Stimulated activated naive CD8-positive, alpha-beta T cell treated with anti-CD3 and anti-CD28 coated beads, Interleukin-15, Interleukin-2, amounts not matched to agents 100 ng/mL and 50 ng/mL, for 24 hours (primary cell): ENCODE results near the gene C3orf52.

Source experiments
- H3K27ac Mint-ChIP-seq: one replicate; pipeline ENCODE4 v1.8.0; 2021; ENCODE audit warnings: mild to moderate bottlenecking, mixed read lengths
- H3K27me3 Mint-ChIP-seq: one replicate; pipeline ENCODE4 v1.8.0; 2021; ENCODE audit warnings: mixed read lengths
- H3K36me3 Mint-ChIP-seq: one replicate; pipeline ENCODE4 v1.8.0; 2021; ENCODE audit warnings: low read depth, mixed read lengths
- H3K4me1 Mint-ChIP-seq: one replicate; pipeline ENCODE4 v1.8.0; 2021; ENCODE audit warnings: low read depth, mixed read lengths
- H3K4me3 Mint-ChIP-seq: one replicate; pipeline ENCODE4 v1.8.0; 2021; ENCODE audit warnings: mild to moderate bottlenecking, mixed read lengths
- H3K9me3 Mint-ChIP-seq: one replicate; pipeline ENCODE4 v1.8.0; 2021; ENCODE audit warnings: mixed read lengths

Gene C3orf52

DNA sequence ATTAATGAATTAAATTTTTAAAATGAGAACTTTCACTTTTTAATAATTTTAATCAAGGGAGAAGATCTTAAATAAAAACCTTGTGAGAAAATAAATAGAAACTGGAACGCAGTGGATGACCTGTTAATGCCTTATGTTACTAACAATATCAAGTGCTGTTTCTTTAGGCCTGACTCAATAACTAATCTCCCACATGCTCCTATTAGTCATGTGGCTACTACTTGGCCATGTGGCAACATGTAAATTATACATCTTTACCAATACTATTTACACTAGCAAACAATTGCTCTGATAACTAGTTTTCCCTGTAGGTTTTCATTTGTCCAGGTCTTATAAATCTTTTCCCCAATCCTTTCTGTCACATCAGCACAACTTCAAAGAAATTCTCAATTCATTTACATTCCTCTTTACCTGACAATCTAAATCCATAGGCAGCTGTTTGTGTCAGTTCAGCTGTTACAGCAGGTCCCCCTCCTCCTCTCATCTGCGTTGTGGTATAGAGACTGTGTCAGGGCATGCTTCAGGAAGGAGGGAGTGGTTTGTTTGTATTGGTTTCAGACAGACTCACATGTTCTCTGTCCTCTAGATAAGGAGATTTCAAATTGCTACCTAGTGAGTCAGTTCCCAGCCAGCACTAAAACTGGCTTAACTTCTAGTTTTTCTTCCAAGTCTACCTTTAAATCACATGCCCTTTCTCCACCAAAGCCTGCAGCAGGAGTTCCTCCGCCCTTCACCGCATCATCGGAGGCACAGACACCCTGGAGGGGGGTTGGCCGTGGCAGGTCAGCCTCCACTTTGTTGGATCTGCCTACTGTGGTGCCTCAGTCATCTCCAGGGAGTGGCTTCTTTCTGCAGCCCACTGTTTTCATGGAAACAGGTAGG is 11.3 kb upstream of the C3orf52 start:
- no peaks in the 10 kb centered on the region for H3K36me3 Mint-ChIP-seq
- H3K9me3 Mint-ChIP-seq, result no peaks in the 10 kb centered on the region
- H3K4me3 Mint-ChIP-seq, result peak overlapping the region; percentile 44
- peak overlapping the region; percentile 53 for H3K27ac Mint-ChIP-seq
- H3K4me1 Mint-ChIP-seq, result peaks cover 30% of the 10 kb centered on the region
- no peaks in the 10 kb centered on the region for H3K27me3 Mint-ChIP-seq

- Mint-ChIP-seq H3K4me1 (peaks cover 19% of the 10 kb centered on the region), H3K27me3 (no peaks in the 10 kb centered on the region), H3K4me3 (no peak overlapping the region), H3K36me3 (no peaks in the 10 kb centered on the region), H3K27ac (no peak overlapping the region), H3K9me3 (no peaks in the 10 kb centered on the region)
Observed at GRCh38 chr3:112078125-112079083, 7.8 kb upstream of the C3orf52 start.

GRCh38 chr3:112083239-112083638 is 3.0 kb upstream of the C3orf52 start:
- Mint-ChIP-seq H3K36me3 (no peaks in the 10 kb centered on the region), H3K9me3 (no peaks in the 10 kb centered on the region), H3K27ac (no peak overlapping the region), H3K4me3 (no peak overlapping the region), H3K27me3 (peaks cover 14% of the 10 kb centered on the region), H3K4me1 (peaks cover 15% of the 10 kb centered on the region)

DNA sequence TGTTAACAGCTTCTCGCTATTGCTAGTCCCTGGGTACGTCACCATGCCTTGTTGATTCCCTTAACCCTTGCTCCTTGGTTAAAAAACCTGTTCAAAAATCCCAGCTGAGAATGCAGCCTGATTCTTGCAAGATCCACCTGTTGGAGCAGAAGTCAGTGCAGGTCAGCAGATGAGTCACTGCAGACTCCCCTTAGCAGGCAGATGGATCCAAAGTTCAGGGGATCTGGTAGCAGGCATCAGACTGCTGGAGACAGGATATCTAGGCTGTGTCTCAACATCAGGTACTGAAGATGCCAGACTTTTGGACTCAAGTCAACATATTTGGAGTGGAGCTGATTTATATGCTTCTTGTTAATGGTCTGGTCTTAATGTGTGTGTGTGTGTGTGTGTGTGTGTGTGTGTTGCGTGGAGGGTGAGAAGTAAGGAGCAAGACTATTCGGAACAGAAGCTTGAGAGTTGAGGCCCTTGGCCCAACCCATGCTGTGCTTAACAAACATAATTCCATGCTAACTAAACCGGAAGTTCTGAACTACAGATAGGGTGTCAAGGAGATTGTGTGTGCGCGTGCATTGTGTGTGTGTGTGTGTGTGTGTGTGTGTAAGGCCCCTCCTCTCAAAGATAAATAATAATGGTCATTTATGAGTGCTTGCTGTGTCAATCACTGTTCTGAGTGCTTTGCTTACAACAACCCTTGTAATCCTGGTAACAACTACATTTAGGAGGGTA is 1.0 kb upstream of the C3orf52 start:
- Mint-ChIP-seq H3K27ac (no peak overlapping the region), H3K4me1 (peaks cover 15% of the 10 kb centered on the region), H3K9me3 (no peaks in the 10 kb centered on the region), H3K36me3 (no peaks in the 10 kb centered on the region), H3K27me3 (peaks cover 24% of the 10 kb centered on the region), H3K4me3 (peak overlapping the region; percentile 81)

- no peaks in the 10 kb centered on the region for H3K36me3 Mint-ChIP-seq
- H3K4me1 Mint-ChIP-seq, result peaks cover 15% of the 10 kb centered on the region
- peak overlapping the region; percentile 81 for H3K4me3 Mint-ChIP-seq
- H3K27ac Mint-ChIP-seq, result peak overlapping the region; percentile 5
- peaks cover 24% of the 10 kb centered on the region for H3K27me3 Mint-ChIP-seq
- no peaks in the 10 kb centered on the region for H3K9me3 Mint-ChIP-seq
Observed at GRCh38 chr3:112085735-112086075, 484 bp upstream of the C3orf52 start.

GRCh38 chr3:112086875-112087524 is 811 bp downstream of the C3orf52 start:
- Mint-ChIP-seq H3K9me3 (no peaks in the 10 kb centered on the region), H3K4me1 (peaks cover 22% of the 10 kb centered on the region), H3K4me3 (peak overlapping the region; percentile 81), H3K36me3 (no peaks in the 10 kb centered on the region), H3K27ac (peak overlapping the region; percentile 56), H3K27me3 (peaks cover 24% of the 10 kb centered on the region)

GRCh38 chr3:112087746-112088145 is 1.6 kb downstream of the C3orf52 start:
- H3K4me1 Mint-ChIP-seq, result peaks cover 28% of the 10 kb centered on the region
- H3K36me3 Mint-ChIP-seq, result no peaks in the 10 kb centered on the region
- no peak overlapping the region for H3K27ac Mint-ChIP-seq
- H3K9me3 Mint-ChIP-seq, result no peaks in the 10 kb centered on the region
- peak overlapping the region; percentile 81 for H3K4me3 Mint-ChIP-seq
- peaks cover 24% of the 10 kb centered on the region for H3K27me3 Mint-ChIP-seq

GRCh38 chr3:112088944-112089343 is 2.8 kb downstream of the C3orf52 start:
- peaks cover 34% of the 10 kb centered on the region for H3K4me1 Mint-ChIP-seq
- peaks cover 4% of the 10 kb centered on the region for H3K36me3 Mint-ChIP-seq
- H3K27me3 Mint-ChIP-seq, result peaks cover 24% of the 10 kb centered on the region
- no peak overlapping the region for H3K27ac Mint-ChIP-seq
- H3K9me3 Mint-ChIP-seq, result no peaks in the 10 kb centered on the region
- no peak overlapping the region for H3K4me3 Mint-ChIP-seq

- H3K4me3 Mint-ChIP-seq, result no peak overlapping the region
- no peak overlapping the region for H3K27ac Mint-ChIP-seq
- H3K36me3 Mint-ChIP-seq, result peaks cover 5% of the 10 kb centered on the region
- H3K4me1 Mint-ChIP-seq, result peaks cover 31% of the 10 kb centered on the region
- peaks cover 24% of the 10 kb centered on the region for H3K27me3 Mint-ChIP-seq
- no peaks in the 10 kb centered on the region for H3K9me3 Mint-ChIP-seq
Observed at GRCh38 chr3:112089956-112090886, 4.0 kb downstream of the C3orf52 start.

DNA sequence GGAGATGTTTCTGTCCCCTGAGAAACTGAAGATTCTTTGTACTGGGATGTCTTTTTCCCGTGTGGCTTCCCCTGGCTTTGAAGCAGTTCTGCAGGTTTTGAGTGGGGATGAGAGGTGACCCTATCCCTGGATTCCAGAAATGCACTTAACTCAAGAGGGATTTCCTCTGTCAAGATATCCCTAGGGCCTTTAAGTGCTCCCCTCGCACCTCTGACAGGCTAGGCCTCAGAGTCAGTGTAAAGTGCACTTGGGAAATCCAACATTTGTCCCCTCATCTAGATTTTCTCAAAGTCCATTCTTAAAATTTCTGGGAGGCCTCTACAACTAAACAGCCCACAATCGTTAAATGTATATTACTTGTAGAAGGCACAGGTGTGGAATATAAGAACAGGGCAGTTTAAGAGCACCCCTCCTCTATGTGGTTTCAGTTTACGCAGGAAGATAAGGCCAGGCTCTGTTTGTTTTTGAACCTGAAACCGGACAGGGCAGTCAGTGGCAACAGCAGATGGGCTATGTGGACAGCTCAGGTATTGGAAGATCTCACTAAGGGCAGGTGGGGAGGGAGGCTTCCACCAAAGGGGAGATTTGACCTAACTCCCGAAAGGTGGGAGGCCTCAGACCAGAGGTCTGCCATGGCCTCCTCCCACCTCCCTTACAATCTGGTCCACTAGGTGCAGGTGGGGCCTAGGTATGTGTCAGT is 4.8 kb downstream of the C3orf52 start:
- Mint-ChIP-seq H3K4me1 (peaks cover 30% of the 10 kb centered on the region), H3K27me3 (peaks cover 24% of the 10 kb centered on the region), H3K27ac (no peak overlapping the region), H3K9me3 (no peaks in the 10 kb centered on the region), H3K4me3 (no peak overlapping the region), H3K36me3 (peaks cover 8% of the 10 kb centered on the region)

DNA sequence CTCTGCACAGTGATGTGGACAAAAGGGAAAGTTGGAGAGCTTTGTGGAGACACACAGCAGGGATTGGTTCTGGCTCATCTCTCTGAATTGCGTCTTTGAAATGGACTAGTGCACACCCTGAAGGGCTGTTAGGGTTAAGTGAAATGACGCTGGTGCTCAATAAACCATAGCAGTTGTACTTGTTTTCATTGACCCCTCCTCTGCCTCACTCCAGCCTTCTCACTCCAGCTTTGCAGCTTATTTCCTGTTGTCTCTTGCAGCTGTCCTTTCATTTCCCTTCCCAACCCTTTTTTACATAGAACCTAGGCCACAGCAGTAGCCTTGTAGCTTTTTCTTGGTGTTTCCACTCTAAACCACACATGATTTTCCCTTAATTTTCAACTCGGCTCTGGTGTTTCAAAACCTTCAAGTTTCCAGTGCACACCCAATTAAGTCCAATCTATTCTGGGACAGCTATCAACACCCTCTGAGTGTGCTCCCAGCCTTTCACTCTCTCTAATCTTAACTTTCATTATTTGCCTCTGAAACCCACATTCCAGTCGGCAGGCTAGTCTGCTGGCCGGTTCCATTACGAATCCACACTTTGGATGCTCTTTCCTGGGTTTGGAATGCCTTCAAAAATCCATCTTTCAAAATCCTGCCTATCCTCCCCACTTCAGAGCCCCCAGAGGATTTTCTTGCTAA is 6.4 kb downstream of the C3orf52 start:
- H3K4me1 Mint-ChIP-seq, result peaks cover 26% of the 10 kb centered on the region
- no peak overlapping the region for H3K4me3 Mint-ChIP-seq
- H3K36me3 Mint-ChIP-seq, result peaks cover 8% of the 10 kb centered on the region
- no peaks in the 10 kb centered on the region for H3K9me3 Mint-ChIP-seq
- peaks cover 16% of the 10 kb centered on the region for H3K27me3 Mint-ChIP-seq
- H3K27ac Mint-ChIP-seq, result no peak overlapping the region

GRCh38 chr3:112093180-112093522 is 7.0 kb downstream of the C3orf52 start:
- peaks cover 11% of the 10 kb centered on the region for H3K27me3 Mint-ChIP-seq
- no peaks in the 10 kb centered on the region for H3K9me3 Mint-ChIP-seq
- H3K36me3 Mint-ChIP-seq, result peaks cover 8% of the 10 kb centered on the region
- H3K4me3 Mint-ChIP-seq, result no peak overlapping the region
- peaks cover 31% of the 10 kb centered on the region for H3K4me1 Mint-ChIP-seq
- H3K27ac Mint-ChIP-seq, result no peak overlapping the region

DNA sequence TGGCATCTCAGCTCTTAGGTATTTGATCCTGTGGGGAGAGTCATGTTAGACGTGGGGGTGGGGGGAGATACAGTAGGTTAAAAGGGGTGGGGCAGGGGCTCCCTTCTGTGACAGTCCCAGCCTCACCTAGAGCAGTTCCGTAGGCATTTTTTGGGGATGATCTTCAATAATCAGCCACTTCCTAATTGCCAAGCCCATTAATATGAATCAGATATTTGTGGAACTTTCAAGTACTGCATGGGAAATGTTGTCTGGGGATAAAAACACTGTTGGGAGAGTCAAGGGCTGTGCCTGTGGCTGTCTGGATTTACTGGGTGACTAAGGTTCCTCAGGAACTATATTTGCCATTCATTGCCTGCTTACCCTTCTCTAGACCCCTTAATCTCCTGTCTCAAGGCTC is 9.5 kb downstream of the C3orf52 start:
- Mint-ChIP-seq H3K27ac (no peak overlapping the region), H3K36me3 (peaks cover 8% of the 10 kb centered on the region), H3K9me3 (no peaks in the 10 kb centered on the region), H3K4me1 (peaks cover 32% of the 10 kb centered on the region), H3K27me3 (no peaks in the 10 kb centered on the region), H3K4me3 (no peak overlapping the region)
